Measurements from ENCODE around the gene ADTRP. TPM values are rescaled to one million over a fixed set of nuclear protein-coding genes. Genes with fewer than 3 reads are reported as not detected.

Gene ADTRP
- total RNA-seq, 2 experiments from 2014 or later: 2.4 to 2.5 TPM

- ChIA-PET CTCF (interaction anchor here (0.6 to 2.1 kb wide), 4 partner anchors 8 to 427 kb away, joined by 3 to 7 read pairs (median 3); no protein-coding TSS in a partner anchor), POLR2A (no interaction called here)
- Mint-ChIP-seq H3K27me3 (no peaks in the 10 kb centered on the region), H3K27ac (no peak overlapping the region), H3K9me3 (peaks cover 5% of the 10 kb centered on the region), H3K4me3 (no peak overlapping the region), H3K4me1 (peaks cover 41% of the 10 kb centered on the region), H3K36me3 (ENCODE audit: low read depth) (peaks cover 23% of the 10 kb centered on the region)
- DNase-seq: no peak
These were observed 60.1 kb downstream of the ADTRP start for GRCh38 chr6:11718463-11718862.

- no peak overlapping the region for H3K27ac Mint-ChIP-seq
- DNase-seq: no peak
- no peak overlapping the region for H3K4me3 Mint-ChIP-seq
- peaks cover 41% of the 10 kb centered on the region for H3K4me1 Mint-ChIP-seq
- peaks cover 23% of the 10 kb centered on the region for H3K36me3 Mint-ChIP-seq (ENCODE audit: low read depth)
- peaks cover 5% of the 10 kb centered on the region for H3K9me3 Mint-ChIP-seq
- H3K27me3 Mint-ChIP-seq: no peaks in the 10 kb centered on the region
- ChIA-PET POLR2A (no interaction called here), CTCF (interaction anchor here (1.2 to 2.1 kb wide), 2 partner anchors 10 to 13 kb away, joined by 3 to 7 read pairs; no protein-coding TSS in a partner anchor)
These were observed 60.6 kb downstream of the ADTRP start for GRCh38 chr6:11718031-11718430.

- Mint-ChIP-seq H3K27me3 (no peaks in the 10 kb centered on the region), H3K27ac (peak overlapping the region; percentile 93), H3K4me3 (peak overlapping the region; percentile 42), H3K9me3 (peaks cover 7% of the 10 kb centered on the region), H3K36me3 (ENCODE audit: low read depth) (peaks cover 31% of the 10 kb centered on the region), H3K4me1 (peaks cover 62% of the 10 kb centered on the region)
- ChIA-PET POLR2A (no interaction called here), CTCF (interaction anchor here (0.7 to 1.8 kb wide), 4 partner anchors 8 to 71 kb away, joined by 3 to 10 read pairs (median 4); no protein-coding TSS in a partner anchor)
- no peak for DNase-seq
These were observed 63.8 kb downstream of the ADTRP start for GRCh38 chr6:11714798-11715285.

- Mint-ChIP-seq H3K4me1 (peaks cover 64% of the 10 kb centered on the region), H3K36me3 (ENCODE audit: low read depth) (peaks cover 31% of the 10 kb centered on the region), H3K4me3 (peak overlapping the region; percentile 42), H3K27me3 (no peaks in the 10 kb centered on the region), H3K9me3 (peaks cover 7% of the 10 kb centered on the region), H3K27ac (peak overlapping the region; percentile 93)
- CTCF ChIA-PET: interaction anchor here (0.6 to 1.8 kb wide), 4 partner anchors 9 to 114 kb away, joined by 3 to 10 read pairs (median 5); no protein-coding TSS in a partner anchor
- POLR2A ChIA-PET: no interaction called here
- DNase-seq: peak; percentile 49
These were observed 64.3 kb downstream of the ADTRP start for GRCh38 chr6:11714116-11714797.

- H3K9me3 Mint-ChIP-seq: peaks cover 11% of the 10 kb centered on the region
- DNase-seq: no peak
- ChIA-PET CTCF (interaction anchor here (0.8 to 3.1 kb wide), 5 partner anchors 9 to 52 kb away, joined by 3 to 16 read pairs (median 4); no protein-coding TSS in a partner anchor), POLR2A (no interaction called here)
- H3K36me3 Mint-ChIP-seq (ENCODE audit: low read depth): peaks cover 33% of the 10 kb centered on the region
- peaks cover 67% of the 10 kb centered on the region for H3K4me1 Mint-ChIP-seq
- H3K27me3 Mint-ChIP-seq: no peaks in the 10 kb centered on the region
- H3K27ac Mint-ChIP-seq: peak overlapping the region; percentile 93
- H3K4me3 Mint-ChIP-seq: no peak overlapping the region
These were observed 65.8 kb downstream of the ADTRP start for GRCh38 chr6:11712760-11713159.

- H3K4me1 Mint-ChIP-seq: peaks cover 67% of the 10 kb centered on the region
- no peak overlapping the region for H3K4me3 Mint-ChIP-seq
- POLR2A ChIA-PET: no interaction called here
- peaks cover 11% of the 10 kb centered on the region for H3K9me3 Mint-ChIP-seq
- peaks cover 29% of the 10 kb centered on the region for H3K36me3 Mint-ChIP-seq (ENCODE audit: low read depth)
- H3K27me3 Mint-ChIP-seq: no peaks in the 10 kb centered on the region
- DNase-seq: no peak
- CTCF ChIA-PET: interaction anchor here (0.8 to 3.1 kb wide), 7 partner anchors 10 to 302 kb away, joined by 3 to 16 read pairs (median 4); no protein-coding TSS in a partner anchor
- H3K27ac Mint-ChIP-seq: peak overlapping the region; percentile 93
These were observed 66.5 kb downstream of the ADTRP start for GRCh38 chr6:11711984-11712711.

- Mint-ChIP-seq H3K9me3 (peaks cover 11% of the 10 kb centered on the region), H3K36me3 (ENCODE audit: low read depth) (peaks cover 28% of the 10 kb centered on the region), H3K27ac (peak overlapping the region; percentile 93), H3K4me3 (peak overlapping the region; percentile 5), H3K4me1 (peaks cover 66% of the 10 kb centered on the region), H3K27me3 (no peaks in the 10 kb centered on the region)
- DNase-seq: peak; percentile 28
- CTCF ChIA-PET: interaction anchor here (0.8 to 3.1 kb wide), 5 partner anchors 11 to 302 kb away, joined by 4 to 16 read pairs (median 4); no protein-coding TSS in a partner anchor
- POLR2A ChIA-PET: no interaction called here
These were observed 67.3 kb downstream of the ADTRP start for GRCh38 chr6:11711003-11711983.

GRCh38 chr6:11710311-11710761, 68.3 kb downstream of the ADTRP start:
- peak; percentile 70 for DNase-seq
- H3K9me3 Mint-ChIP-seq: peaks cover 8% of the 10 kb centered on the region
- H3K4me1 Mint-ChIP-seq: peaks cover 59% of the 10 kb centered on the region
- POLR2A ChIA-PET: no interaction called here
- peak overlapping the region; percentile 93 for H3K27ac Mint-ChIP-seq
- H3K36me3 Mint-ChIP-seq (ENCODE audit: low read depth): peaks cover 22% of the 10 kb centered on the region
- no peaks in the 10 kb centered on the region for H3K27me3 Mint-ChIP-seq
- H3K4me3 Mint-ChIP-seq: no peak overlapping the region
- CTCF ChIA-PET: interaction anchor here (0.8 to 3.1 kb wide), 4 partner anchors 9 to 237 kb away, joined by 3 to 16 read pairs (median 4); no protein-coding TSS in a partner anchor

GRCh38 chr6:11706171-11706570, 72.4 kb downstream of the ADTRP start:
- H3K27ac Mint-ChIP-seq: no peak overlapping the region
- H3K4me3 Mint-ChIP-seq: no peak overlapping the region
- POLR2A ChIA-PET: no interaction called here
- peaks cover 19% of the 10 kb centered on the region for H3K4me1 Mint-ChIP-seq
- H3K36me3 Mint-ChIP-seq (ENCODE audit: low read depth): peaks cover 8% of the 10 kb centered on the region
- DNase-seq: no peak
- H3K27me3 Mint-ChIP-seq: no peaks in the 10 kb centered on the region
- CTCF ChIA-PET: interaction anchor here (0.6 to 2.4 kb wide), 2 partner anchors 13 to 148 kb away, joined by 3 to 7 read pairs; no protein-coding TSS in a partner anchor
- peaks cover 8% of the 10 kb centered on the region for H3K9me3 Mint-ChIP-seq

- DNase-seq: no peak
- H3K9me3 Mint-ChIP-seq: peaks cover 8% of the 10 kb centered on the region
- H3K4me3 Mint-ChIP-seq: no peak overlapping the region
- CTCF ChIA-PET: interaction anchor here (0.6 to 2.4 kb wide), 3 partner anchors 10 to 149 kb away, joined by 3 to 7 read pairs (median 3); no protein-coding TSS in a partner anchor
- H3K27me3 Mint-ChIP-seq: no peaks in the 10 kb centered on the region
- peaks cover 6% of the 10 kb centered on the region for H3K36me3 Mint-ChIP-seq (ENCODE audit: low read depth)
- POLR2A ChIA-PET: no interaction called here
- H3K4me1 Mint-ChIP-seq: peaks cover 13% of the 10 kb centered on the region
- no peak overlapping the region for H3K27ac Mint-ChIP-seq
These were observed 73.1 kb downstream of the ADTRP start for GRCh38 chr6:11705483-11705882.

- peaks cover 4% of the 10 kb centered on the region for H3K9me3 Mint-ChIP-seq
- peaks cover 8% of the 10 kb centered on the region for H3K4me1 Mint-ChIP-seq
- ChIA-PET POLR2A (no interaction called here), CTCF (interaction anchor here (0.7 to 2.4 kb wide), 3 partner anchors 9 to 18 kb away, joined by 3 to 7 read pairs (median 3); no protein-coding TSS in a partner anchor)
- H3K4me3 Mint-ChIP-seq: no peak overlapping the region
- H3K27me3 Mint-ChIP-seq: no peaks in the 10 kb centered on the region
- peak; percentile 3 for DNase-seq
- H3K27ac Mint-ChIP-seq: no peak overlapping the region
- peaks cover 2% of the 10 kb centered on the region for H3K36me3 Mint-ChIP-seq (ENCODE audit: low read depth)
These were observed 73.5 kb downstream of the ADTRP start for GRCh38 chr6:11705069-11705468.

- Mint-ChIP-seq H3K4me1 (peaks cover 4% of the 10 kb centered on the region), H3K4me3 (no peak overlapping the region), H3K27ac (no peak overlapping the region), H3K27me3 (no peaks in the 10 kb centered on the region), H3K9me3 (peaks cover 1% of the 10 kb centered on the region), H3K36me3 (ENCODE audit: low read depth) (no peaks in the 10 kb centered on the region)
- DNase-seq: no peak
- POLR2A ChIA-PET: no interaction called here
- CTCF ChIA-PET: interaction anchor here (1.0 kb wide), 1 partner anchor 17 kb away, joined by 3 read pairs; no protein-coding TSS in a partner anchor
These were observed 74.9 kb downstream of the ADTRP start for GRCh38 chr6:11703725-11704124.
